ENCODE data around the gene STK24.

GRCh38 chr13:98411617-98412265 lies 165.2 kb downstream of the STK24 start:
- TF ChIP-seq REST (IDR thresholded peaks at IDR 0.05; ENCODE audit: low read depth, low read length) (no peak), CTCF (IDR thresholded peaks at IDR 0.05) (no peak), TAF1 (IDR thresholded peaks at IDR 0.05; ENCODE audit: borderline replicate concordance, low read depth, low read length) (no peak), EZH2phosphoT487 (IDR thresholded peaks at IDR 0.05; ENCODE audit: borderline replicate concordance, low read depth) (no peak), POLR2AphosphoS5 (IDR thresholded peaks at IDR 0.05; ENCODE audit: low read depth, low read length) (no peak), YY1 (IDR thresholded peaks at IDR 0.05; ENCODE audit: low read depth) (no peak), USF2 (IDR thresholded peaks at IDR 0.05; ENCODE audit: borderline replicate concordance, low read depth, low read length) (no peak), RAD21 (IDR thresholded peaks at IDR 0.05; ENCODE audit: low read length) (no peak), RCOR1 (IDR thresholded peaks at IDR 0.05; ENCODE audit: low read length) (no peak)
